Urothelium cell line (cell line): Measurements from ENCODE around the gene CMTM3.
"Not testable (repeated sequence)": the region's sequence is repeated elsewhere in the genome, so short reads cannot be mapped to it uniquely, and the experiment has no call there.

Experiments
- DNase-seq: peaks from one replicate; pipeline ENCODE4 v3.0.0; 2011; ENCODE audit warnings: low spot score, mixed read lengths
- FAIRE-seq: peaks from 2 replicates; lab custom pipeline; 2011; peaks lifted over from hg19 to GRCh38; lab: Jason Lieb, UNC

The CMTM3 gene

DNA sequence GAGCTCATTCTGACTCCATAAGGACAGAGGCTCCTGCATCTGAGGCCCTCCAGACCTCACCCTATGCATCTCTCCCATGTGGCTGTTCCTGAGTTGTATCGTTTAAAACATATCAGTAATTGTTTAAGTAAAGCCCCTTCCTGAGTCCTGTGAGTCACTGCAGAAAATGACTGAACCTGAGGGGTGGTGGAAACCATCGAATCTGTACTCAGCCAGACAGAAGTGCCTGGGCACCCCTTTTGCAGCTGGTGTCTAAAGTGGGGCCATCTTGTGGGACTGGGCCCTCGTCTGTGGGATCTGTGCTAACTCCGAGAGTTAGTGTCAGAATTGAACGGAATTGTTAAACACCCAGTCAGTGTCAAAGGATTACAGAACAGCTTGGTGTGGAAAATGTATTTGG, 25.4 kb downstream of the CMTM3 start:
- DNase-seq: no peak
- FAIRE-seq: no peak

DNA sequence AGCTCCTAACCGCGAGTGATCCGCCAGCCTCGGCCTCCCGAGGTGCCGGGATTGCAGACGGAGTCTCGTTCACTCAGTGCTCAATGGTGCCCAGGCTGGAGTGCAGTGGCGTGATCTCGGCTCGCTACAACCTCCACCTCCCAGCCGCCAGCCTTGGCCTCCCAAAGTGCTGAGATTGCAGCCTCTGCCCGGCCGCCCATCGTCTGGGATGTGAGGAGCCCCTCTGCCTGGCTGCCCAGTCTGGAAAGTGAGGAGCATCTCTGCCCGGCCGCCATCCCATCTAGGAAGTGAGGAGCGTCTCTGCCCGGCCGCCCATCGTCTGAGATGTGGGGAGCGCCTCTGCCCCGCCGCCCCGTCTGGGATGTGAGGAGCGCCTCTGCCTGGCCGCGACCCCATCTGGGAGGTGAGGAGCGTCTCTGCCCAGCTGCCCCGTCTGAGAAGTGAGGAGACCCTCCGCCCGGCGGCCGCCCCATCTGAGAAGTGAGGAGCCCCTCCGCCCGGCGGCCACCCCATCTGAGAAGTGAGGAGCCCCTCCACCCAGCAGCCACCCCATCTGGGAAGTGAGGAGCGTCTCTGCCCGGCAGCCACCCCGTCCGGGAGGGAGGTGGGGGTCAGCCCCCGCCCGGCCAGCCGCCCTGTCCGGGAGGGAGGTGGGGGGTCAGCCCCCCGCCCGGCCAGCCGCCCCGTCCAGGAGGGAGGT, 26.2 kb downstream of the CMTM3 start:
- DNase-seq, FAIRE-seq: not testable (repeated sequence)

DNA sequence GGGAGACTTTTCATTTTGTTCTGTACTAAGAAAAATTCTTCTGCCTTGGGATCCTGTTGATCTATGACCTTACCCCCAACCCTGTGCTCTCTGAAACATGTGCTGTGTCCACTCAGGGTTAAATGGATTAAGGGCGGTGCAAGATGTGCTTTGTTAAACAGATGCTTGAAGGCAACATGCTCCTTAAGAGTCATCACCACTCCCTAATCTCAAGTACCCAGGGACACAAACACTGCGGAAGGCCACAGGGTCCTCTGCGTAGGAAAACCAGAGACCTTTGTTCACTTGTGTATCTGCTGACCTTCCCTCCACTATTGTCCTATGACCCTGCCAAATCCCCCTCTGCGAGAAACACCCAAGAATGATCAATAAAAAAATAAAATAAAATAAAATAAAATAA, 27.1 kb downstream of the CMTM3 start:
- FAIRE-seq, DNase-seq: not testable (repeated sequence)

DNA sequence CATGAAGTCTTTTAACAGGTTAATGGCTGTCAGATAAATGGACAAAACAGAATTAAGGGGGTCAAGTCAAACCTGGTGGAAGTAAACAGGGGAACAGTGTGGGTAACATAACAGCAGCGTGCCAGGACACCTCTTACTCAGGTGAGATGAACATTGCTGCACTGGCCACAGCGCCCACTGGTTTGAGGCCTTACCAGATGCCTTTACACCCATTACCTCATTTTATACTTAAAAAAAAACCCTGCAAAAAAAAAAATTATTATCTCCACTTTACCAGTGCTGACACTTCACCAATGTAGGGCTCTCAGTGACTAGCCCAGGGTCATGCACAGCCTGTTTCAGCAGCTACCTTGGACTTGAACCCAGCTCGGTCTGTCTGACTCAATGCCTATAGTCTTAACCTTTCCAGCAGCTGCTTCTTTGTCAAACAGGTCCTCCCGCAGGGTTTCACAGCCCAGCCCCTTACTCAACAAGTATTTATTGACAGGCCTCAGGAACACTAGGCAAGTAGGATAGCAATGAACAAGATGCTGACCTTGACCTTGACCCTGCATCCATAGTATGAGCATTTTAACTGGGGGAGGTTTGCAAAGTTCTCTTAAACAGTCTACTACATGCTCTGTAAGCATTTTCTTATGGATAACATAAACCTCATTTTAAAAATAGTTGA, 30.2 kb downstream of the CMTM3 start:
- DNase-seq: no peak
- no peak for FAIRE-seq

DNA sequence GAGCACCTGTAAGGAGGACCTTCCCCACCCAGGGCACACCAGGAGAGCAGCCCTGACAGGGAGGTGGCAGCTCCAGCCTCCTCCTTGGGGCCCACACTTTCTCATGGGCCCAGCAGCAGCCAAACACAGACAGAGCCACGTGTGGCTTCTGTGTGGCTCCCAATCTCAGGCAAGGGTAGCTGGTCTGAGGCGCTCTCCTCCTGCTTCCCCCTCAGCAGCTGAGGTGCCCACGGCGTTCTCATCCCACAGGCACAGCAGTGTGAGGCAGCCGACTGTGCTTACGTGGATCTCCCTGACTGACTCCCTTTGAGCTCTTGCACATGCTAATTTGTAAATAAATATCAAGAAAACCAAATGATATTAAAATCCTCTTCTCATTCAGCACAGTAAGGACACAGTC, 30.9 kb downstream of the CMTM3 start:
- DNase-seq: no peak
- no peak for FAIRE-seq

DNA sequence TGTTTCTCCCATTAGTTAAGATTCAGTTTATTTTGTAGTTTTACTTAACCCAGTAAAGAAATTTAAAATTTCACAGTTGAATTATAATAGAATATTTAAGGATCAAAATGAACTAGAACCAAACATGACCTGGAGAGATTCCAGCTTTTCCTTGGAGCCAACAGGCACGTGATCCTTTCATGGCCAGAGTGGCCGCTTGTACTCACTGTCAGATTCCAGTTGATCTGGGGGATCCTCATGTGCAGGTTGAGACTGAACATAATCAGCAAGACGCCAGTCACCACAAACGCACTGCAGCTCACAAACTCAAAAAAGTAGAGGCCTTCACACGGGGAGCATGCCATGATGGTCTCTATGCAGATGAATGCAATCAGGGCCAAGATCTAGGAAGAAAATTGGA, 31.7 kb downstream of the CMTM3 start:
- no peak for FAIRE-seq
- no peak for DNase-seq

DNA sequence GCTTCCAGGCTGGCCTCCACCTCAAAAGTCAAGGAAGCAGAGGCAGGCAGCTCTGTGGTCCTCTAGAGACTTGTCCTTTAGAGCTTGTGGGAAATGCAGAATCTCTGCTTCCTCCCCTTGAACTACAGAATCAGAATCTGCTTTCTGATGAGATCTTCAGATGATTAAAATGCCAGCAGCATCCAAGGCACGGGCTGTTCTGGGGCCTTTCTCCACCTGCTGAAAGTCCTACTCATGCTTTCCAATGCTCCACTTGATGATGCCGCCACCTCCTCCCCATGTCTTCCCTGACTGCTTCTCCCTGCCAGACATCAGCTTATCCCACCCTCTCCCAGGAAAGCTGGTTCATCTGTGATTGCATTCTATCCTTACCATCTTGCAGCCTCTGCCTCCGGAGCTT, 33.3 kb downstream of the CMTM3 start:
- no peak for FAIRE-seq
- DNase-seq: no peak

DNA sequence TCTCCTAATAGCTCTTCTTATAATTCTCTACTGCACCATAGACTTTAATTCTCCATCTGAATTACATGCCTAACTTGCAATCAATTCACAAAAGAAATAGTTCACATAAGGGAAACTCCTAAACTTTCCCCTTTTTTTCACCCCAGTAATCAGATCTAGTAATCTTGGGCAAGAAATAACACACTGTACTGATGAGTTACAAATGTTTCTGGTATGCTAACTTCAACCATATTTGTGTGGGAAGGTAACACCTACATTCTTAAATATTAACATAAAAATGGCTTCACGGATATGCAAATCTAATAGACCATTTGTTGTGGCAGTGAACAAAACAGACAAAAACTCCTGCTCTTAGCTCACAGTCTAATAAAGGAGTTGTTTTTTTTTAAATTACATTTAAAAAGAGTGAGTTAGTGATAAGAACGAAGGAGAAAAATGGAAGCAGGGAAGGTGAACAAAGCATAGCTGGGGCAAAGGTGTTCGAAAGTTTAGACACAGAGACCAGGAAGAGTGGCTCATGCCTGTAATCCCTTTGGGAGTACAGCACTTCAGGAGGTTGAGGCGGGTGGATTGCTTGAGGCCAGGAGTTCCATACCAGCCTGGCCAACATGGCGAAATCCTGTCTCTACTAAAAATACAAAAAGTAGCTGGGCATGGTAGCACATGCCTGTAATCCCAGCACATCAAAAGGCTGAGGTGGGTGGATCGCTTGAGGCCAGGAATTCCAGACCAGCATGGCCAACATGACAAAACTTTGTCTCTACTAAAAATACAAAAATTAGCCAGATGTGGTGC, 34.8 kb downstream of the CMTM3 start:
- no peak for FAIRE-seq
- DNase-seq: no peak

DNA sequence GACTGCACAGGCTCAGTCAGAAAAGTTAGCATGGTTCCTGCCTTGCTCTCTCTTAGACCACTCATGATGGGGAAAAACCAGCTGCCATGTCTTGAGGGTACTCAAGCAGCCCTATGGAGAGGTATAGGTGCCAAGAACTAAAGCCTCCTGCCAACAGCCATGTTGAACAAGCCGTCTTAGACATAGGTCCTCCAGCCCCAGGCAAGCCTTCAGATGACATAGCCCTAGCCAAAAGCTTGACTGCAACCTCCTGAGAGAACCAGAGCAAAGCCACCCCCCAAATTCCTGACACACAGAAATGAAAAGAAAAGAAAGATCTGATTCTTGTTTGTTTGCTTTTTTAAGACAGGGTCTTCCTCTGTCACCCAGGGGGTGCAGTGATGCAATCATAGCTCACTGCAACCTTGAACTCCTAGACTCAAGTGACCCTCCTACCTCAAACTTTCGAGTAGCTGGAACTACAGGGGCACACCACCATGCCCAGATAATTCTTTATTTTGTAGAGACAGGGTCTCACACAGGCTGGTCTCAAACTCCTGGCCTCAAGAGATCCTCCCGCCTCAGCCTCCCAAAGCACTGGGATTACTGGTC, 36.3 kb downstream of the CMTM3 start:
- FAIRE-seq: no peak
- DNase-seq: no peak

DNA sequence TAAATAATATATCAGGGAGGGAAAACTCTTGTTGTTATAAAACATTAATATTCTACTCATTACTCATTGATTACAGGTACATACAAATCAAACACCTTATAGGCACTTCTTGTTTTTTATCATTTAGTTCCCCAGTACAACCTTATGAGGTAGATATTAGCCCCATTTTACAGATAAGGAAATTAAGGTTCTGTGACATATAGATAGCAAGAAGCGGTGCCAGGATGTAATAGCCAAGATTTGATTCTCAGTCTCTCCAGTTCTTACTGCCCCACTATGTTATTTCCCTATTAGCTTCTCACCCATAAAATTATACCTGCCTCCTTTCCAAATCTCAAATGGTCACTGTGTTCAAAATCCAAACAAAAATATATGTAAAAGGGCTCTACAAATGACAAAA, 36.9 kb downstream of the CMTM3 start:
- DNase-seq (no peak), FAIRE-seq (no peak)

DNA sequence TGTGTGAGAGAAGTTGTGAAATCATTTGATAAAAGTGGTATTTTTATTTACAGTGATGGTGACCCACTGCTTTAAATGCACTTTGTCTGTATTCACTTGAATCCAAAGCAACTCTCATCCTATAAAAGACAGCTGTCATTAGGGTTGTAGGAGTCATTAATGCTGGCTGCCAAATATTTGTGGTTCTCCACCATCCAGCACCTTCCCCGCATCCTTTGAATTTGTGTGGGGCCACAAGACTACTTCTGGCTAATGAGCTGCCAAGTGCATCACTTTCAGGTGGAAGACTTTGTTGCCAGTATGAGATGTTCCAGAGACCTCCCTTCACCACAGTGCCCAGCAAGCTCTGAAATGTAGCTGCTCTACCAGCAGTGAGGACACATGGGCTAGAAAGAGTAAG, 43.4 kb downstream of the CMTM3 start:
- DNase-seq (no peak), FAIRE-seq (no peak)

DNA sequence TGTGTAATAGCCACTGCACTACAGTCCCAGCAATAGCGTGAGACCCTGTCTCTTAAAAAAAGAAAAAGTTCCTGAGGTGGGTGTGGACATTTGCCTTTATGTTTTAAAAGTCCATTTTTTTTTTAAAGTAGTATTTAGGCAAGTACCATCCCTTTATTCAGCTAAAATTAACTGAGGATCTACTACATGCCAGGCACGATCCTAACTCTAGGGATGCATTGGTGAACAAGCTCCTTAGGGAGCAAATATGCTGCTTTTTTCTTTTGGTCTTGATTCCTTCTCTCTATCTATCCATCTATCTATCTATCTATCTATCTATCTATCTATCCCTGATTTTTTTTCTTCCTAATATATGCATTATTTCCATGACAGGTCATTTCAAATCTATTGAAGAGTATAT, 44.7 kb downstream of the CMTM3 start:
- DNase-seq (no peak), FAIRE-seq (no peak)

DNA sequence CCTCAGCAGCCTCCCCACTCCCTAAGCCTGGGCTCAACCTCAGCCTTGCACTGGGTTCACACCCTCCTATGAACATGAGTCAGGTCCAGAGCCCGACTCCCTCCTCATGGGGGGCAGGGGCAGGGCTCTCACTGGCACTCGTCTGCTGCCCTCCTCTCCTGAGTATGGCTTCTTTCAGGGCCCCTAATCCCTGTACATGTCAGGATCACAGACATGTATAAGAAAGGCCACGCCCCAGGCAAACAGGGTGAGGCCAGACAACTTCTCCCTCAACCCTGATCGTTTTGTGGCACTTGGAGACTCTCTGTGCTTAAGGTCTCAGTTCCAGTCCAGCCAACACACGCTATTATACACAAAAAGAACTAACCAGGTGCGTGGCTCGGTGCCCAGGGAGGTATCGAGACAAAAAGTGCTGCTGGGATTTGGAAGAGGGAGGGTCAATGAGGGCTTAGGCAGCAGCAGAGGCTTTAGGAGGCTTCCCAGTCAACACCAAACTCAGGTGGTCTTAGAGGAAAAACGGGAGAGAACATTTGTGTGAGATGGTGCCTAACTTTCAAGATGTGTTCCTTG, 45.2 kb downstream of the CMTM3 start:
- FAIRE-seq (no peak), DNase-seq (no peak)

DNA sequence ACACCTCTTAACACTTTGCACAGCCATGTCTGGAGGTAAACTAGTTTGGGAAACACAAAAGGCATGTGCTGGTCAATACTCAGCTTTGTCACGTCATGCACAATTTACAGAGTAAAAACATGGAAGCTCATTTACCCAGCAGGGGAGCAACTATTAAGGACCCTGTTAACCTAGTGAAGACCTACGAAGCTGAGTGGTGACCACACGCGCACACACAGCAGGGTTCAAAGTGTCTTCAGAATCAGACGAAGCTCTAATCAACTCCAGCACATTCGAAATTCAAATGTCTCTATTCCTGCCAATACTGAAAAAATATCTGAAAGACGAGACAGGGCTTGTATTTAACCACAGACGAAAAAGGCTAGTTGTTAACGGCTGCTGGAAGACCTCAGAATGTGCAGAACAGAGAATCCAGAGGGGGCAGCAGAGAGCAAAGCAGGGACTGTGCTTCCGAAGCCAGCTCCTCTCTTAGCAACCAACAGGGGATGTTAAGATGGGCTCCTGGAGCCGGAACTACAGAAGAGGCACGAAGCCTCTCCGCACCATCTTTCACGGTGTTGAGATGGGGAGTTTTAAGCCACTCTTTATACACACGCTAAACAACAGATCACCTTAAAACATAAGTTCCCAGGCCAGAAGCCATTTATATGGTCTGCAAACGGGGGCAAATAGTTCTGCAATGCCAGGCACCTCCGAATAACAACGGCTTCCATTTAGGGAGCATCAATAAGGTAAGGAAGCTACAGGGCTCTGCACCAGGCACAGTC, 46.4 kb downstream of the CMTM3 start:
- DNase-seq (peak; percentile 87), FAIRE-seq (no peak)

DNA sequence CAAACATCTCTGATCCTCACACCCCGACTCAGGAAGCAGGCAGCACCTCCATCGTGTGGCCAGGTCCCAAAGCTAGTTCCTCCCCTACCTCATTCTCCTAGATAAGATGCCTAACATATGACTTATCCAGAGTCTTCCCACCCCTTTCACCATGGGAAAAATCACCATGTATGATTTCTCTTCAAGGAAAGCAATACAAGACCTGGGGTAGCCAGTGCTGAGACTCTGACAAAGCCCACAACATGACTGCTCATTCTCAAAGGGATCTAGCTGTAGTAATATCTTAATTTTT, 46.9 kb downstream of the CMTM3 start:
- no peak for DNase-seq
- FAIRE-seq: no peak

DNA sequence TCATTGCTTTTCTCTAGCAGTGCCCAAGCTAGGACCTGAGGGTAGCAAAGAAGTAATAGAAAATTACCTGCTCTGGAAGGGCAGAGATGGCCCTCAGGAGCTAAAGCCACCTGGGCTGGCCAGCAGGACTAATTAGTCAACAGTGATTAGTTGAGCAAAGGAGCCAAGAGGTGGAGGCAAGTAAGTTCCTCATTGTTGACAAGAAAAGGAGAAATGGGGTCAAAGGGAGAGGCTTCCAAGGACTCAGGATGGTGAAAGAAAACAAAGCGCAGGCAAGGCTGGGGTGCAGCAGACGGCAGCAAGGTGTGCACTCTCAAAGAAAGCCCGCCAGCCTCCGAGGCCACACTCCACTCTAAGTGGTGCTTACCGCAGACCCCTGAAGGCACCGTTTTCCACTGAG, 47.5 kb downstream of the CMTM3 start:
- FAIRE-seq (no peak), DNase-seq (no peak)

DNA sequence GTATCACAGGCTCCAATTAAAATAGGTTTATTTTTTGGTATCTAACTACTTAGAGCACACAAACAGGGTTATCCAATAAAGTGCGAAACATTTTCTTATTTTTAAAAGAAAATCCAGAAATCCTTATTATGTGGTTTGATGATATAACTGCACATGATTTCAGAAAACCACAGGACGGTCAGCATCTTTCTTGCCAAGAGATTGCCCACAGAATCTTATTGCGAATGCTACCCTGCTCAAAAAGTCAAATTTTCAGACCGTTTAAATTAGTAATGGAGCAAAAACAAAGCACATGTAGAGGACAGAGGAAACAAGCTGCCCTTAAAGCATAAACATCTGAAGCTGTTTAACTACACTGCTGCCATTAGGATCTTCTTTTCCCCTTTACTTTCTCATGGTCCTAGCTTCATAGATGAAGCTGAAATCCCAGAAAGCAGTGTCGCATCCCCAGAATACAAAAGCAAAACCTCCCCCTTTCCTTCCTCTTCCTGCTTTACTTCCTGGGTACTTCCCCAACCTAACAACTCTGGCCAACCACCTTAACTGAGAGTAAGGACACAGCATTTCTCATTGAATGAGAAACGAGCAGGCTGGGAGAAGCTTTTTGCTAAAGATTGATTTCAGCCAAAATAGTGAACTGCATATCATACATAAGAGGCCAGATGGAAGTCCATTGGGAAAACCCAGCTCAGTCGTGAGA, 48.3 kb downstream of the CMTM3 start:
- FAIRE-seq (no peak), DNase-seq (no peak)

DNA sequence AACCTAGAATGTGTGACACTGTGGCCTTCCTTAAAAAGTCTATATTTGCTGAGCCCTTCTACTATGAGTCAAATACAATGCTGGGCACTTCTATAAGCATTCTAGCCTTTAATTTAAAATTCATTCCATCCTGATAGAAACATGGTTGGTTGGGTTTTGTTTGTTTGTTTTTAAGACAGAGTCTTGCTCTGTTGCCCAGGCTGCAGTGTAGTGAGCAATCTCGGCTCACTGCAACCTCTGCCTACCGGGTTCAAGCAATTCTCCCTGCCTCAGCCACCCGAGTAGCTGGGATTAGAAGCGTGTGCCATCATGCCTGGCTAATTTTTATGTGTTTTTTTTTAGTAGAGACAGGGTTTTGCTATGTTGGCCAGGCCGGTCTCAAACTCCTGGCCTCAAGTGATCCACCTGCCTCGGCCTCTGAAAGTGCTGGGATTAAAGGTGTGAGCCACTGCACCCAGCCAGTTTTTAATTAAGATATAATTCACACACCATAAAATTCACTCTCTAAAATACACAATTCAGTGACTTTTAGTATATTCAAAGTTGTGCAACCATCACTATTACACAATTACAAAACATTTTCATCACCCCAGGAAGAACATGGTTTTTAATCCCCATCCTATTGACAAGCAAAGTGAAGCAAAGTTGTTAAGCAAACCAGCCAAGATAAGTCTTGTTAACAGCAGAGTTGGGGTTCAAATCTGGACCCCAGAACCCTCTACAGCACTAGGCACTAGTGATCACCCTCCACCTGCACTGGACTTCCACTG, 49.3 kb downstream of the CMTM3 start:
- DNase-seq (no peak), FAIRE-seq (no peak)

DNA sequence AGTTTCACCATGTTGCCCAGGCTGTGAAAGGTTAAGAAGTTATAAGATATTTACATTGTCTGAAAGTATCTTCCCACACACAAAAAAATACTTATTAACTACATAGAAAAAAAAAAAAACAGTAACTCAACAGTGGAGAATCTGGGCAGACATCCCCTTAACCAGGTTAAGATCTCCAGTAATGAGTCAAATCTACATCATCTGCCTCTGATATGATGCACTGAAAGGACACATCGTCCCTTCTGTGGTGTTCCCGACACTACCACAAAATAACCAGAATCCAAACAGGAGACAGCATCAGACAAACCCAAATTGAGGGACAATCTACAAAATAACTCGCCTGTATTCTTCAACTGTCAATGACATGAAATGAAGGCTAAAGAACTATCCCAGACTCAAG, 52.0 kb downstream of the CMTM3 start:
- no peak for DNase-seq

More for the DNA sequence above, 52.0 kb downstream of the CMTM3 start:
- no peak for FAIRE-seq
